GM18502 (cell line): ENCODE measurements around the gene CCDC197.

Experiments
- ATAC-seq: cut with Tn5 transposase; IDR thresholded peaks from one replicate; pipeline ENCODE4 v1.9.1; 2021; ENCODE audit warnings: mild to moderate bottlenecking; ENCODE audit not compliant: unreplicated experiment, poor library complexity

The CCDC197 gene

DNA sequence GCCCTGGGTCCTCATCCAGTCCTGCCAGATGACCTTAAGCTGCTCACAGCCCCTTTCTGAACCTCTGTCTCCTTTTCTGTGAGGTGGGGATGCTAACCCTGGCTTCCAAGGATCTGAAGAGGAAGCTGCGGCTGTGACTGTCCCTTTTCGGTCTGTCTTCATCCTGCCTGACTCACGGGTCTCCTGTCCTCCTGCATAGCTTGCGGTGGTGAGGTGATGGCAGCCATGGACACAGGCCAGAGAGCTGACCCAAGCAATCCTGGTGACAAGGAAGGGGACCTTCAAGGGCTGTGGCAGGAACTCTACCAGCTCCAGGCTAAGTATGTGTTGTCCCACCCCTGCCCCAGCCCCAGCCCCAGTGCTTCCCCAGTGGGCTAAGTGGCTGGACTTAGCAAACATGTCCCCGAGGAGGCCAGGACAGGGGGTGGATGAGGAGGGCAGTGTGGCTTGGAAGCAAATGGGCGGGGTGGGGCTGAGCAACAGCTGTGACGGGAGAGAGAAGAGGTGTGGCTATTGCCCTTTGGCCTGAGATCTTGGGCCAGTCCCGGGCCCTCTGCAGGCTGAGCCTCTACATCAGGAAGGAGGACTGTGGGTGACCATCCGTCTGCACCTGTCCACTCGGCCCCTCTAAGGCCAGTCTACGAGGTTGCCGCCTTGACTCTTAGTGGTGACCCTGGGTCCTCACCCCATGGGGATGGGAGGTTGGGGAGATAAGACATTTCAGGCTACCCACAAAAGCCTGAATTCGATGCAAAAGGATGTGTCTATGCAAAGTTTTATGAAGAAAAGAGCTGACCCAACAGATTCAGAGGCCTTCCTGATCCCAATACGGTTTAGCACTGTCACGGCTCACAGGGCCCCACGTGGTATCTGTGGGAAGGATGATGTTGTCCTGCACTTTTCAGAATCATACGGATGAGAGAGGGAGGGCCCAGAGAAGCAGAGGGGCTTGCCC lies 1.1 kb downstream of the CCDC197 start:
- ATAC-seq, result no peak

DNA sequence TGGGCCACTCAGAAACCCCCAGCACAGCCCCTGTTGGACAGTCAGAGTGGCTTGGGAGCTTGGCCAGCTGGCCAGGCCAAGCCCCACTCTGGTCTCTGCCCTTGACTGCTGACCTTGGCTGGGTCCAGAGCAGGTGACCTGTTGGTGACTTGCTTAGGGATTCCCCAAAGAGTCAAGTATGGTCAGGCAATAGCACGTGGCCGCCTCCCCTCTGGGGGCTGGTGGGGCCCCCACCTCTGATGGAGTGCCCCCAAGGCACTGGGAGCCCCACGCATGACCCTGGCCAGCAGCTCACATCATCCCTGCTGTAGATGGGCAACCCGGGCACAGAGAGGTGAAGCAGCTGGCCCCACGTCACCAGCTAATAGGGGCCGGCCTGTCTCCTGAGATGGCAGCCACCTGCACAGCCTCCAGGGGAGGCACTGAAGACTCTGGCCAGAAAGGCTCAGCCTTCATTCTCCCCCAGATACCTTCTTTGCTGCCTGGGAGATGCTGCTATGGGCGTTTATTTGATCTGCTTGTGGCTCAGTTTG lies 1.8 kb downstream of the CCDC197 start:
- no peak for ATAC-seq

DNA sequence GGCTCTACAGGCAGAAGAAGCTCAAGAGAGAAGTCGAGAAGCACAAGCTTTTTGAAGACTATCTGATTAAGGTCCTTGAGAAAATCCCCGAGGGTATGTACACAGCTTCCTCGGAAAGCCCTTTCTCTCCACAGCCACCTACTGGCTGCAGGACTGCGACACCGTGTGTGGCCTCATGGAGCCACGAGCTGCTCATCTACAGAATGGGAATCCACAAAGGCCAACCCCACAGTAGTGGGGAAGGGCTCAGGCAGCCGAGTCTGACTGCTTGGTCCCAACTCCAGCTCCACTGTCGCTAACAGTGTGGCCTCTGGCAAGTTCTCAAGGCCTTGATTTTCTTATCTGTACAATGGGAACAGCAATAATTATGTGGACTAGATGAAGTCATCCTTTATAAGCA lies 2.5 kb downstream of the CCDC197 start:
- ATAC-seq, result no peak

DNA sequence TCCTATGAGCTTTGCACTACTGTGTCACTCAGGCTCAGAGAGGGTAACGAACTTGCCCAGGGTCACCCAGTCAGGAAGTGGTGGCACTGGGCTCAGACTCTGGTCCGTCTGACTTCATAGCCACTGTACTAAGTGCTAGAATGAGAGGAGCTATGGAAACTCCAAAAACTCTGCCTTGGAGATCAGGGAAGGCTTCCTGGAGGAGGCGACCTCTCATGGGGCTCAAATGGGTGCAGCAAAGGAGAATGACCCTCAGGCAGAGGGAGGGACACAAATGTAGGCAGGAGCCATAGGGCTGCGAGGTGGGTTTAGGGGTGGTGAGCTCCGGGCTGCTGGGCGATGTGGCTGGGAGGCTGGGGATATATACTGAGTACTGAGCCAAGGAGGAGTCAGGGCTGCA lies 3.2 kb downstream of the CCDC197 start:
- ATAC-seq, result no peak

DNA sequence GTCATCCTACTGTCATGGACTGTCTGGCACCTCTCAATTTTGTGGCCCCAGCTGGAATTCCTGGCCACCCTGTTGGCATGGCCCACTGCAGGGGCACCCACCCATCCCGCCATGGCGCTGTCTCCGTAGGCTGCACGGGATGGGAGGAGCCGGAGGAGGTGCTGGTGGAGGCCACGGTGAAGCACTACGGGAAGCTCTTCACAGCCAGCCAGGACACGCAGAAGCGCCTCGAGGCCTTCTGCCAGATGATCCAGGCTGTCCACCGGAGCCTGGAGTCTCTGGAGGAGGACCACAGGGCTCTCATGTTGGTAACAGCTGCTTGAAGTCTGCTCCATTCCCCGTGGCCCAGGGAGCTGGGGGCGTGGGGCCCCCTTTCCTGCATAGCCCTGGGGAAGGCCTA lies 3.9 kb downstream of the CCDC197 start:
- no peak for ATAC-seq

DNA sequence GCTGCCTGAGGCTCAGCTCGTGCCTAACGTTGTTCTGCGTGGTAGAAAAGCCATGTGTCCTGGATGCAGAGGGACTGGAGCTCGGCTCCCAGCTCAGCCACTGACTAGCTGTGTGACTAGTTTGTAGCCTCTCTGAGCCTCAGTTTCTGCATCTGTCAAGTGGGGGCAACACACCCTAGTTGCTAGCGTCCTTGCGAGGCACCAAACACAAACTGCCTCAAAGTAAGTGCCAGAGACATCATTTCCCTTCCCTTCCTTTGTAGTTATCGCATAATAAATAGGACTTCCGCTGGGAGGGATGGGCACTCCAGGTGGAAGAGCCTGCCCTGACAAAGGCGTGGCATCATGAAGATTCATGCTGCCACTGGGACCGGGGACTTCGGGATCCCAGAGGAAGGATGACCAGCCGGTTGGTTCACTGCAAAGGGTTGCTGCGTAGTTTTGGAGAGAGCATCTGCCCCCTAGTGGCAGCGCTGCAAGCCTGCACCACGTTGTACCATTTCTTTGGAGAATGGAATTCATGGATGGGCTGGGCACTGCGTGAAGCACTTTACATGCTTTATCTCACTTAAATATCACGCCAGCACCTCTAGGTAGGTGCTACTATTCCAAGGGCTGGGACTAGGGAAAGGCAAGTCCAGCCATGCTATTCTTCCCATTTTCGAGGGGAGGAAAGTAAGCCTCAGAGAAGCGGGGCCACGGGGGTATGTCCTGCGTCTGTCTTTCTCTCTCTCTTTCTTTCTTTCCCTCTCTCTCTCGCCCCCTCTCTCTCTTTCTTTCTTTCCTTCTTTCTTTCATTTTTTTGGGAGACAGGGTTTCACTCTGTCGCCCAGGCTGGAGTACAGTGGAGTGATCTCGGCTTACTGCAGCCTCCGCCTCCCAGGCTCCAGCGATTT lies 4.6 kb downstream of the CCDC197 start:
- ATAC-seq, result peak; percentile 52

DNA sequence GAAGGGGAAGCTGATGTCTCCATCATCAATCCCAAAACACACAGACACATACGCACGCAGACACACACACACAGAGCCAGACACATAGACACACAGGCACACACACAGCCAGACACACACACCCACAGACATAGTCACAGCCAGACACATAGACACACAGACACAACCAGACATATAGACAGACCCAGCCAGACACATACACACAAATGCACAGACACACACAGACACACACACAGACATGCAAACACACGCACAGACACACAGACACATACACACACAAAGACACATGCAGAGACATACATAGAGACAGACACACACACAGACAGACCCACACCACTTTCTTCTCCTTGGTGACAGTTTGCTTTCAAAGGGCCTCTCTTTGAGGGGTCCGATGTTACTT lies 6.3 kb downstream of the CCDC197 start:
- no peak for ATAC-seq

DNA sequence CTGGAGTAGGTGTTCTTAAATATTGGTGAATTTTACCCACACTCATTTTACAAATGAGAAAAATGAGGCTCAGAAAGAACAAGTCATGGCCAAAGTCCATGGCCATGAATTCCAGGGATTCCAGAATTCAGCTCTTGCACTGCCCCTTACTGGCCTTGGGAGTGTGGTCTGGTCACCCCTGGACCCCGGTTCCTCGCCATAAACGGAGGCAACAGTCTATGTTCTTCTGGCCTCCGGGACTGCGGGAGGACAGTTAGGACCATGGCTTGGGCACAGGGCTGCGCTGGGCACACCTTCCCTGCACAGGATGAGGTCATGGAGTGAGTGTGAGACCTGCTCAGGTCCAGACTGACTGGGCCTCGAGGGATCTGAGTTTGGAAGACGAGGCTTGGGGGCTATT lies 6.9 kb downstream of the CCDC197 start:
- ATAC-seq, result no peak

DNA sequence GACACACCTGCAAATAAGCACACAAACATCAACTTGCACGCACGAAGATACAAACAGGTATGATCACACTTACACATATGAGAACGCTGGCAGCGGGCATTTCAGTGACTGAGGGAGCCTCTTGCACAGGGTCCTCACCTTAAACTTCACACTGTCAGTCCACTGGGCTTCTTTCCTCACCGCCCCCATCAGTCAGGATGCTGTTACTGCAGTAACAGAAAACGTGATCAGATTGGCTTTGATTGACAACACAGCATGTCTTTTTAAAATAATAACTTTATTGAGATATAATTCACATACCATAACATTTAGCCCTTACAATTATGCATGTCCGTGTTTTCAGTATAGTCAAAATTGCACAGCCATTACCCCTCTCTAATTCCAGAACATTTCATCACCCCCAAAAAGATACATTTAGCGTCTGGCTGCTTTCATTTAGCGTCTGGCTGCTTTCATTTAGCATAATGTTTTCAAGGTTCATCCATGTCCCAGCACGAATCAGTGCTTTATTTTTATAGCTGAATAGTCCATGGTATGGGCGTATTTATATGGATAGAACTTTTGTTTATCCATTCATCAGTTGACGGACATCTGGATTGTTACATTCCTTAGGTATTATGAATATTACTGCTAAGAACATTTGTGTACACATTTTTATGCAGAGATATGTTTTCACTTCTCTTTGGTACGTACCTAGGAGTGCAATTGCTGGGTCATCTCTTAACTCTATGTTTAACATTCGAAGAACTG lies 8.4 kb downstream of the CCDC197 start:
- no peak for ATAC-seq

DNA sequence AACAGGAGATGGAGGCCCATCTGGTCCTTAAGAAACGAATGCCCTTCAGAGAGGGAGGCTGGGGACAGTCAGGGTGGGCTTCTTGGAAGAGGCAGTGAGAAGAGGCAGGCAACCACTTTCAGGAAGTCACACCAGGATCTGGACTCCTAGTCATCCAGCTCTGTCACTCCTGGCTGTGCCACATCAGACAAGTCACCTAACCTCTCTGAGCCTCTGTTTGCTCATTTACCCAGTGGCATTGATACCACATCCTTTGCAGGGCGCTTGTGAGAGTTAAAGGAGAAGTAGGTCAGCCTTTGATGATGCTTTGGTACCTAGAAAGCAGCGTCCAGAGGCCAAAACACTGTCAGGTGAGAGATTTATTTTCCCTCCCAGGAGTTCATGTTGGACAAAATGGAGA lies 11.1 kb downstream of the CCDC197 start:
- no peak for ATAC-seq

DNA sequence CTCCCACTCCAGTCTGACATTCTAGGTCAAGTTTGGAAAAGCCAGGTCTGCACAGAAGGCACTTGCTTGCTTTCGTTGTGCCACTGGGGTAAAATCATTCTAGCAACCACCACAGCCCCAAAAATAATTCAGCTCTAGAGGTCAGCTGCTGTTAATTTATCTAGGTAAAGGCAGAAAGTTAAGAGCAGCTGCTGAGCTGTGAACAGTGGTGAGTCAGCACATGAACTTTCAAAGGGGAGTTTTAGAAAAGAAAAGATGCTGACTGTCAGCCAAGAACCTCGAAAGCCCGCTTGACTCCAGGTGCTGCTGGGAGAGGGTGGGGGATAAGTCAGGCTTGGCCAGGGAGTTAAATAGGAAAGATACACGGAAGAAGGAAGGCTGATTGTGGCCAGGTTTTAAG lies 12.7 kb downstream of the CCDC197 start:
- ATAC-seq, result no peak

DNA sequence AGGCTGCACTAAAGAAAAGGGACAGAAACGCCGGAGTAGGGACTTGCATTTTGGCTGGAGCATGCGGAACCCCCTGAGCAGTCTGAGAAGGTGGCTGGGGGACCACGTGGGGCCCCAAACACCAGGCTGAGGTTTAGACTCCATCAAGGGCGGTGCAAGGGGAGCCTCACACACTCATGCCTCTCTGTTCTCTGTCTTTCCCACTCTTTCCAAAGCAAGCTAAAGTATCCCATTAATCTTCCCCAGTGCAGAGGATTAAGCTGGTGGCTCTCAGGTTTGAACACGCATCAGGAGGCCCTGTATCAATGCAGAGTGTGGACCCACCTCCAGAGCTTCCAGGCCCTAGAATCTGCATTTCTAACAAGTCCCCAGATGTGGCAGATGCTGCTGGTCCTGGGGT lies 13.5 kb downstream of the CCDC197 start:
- no peak for ATAC-seq

DNA sequence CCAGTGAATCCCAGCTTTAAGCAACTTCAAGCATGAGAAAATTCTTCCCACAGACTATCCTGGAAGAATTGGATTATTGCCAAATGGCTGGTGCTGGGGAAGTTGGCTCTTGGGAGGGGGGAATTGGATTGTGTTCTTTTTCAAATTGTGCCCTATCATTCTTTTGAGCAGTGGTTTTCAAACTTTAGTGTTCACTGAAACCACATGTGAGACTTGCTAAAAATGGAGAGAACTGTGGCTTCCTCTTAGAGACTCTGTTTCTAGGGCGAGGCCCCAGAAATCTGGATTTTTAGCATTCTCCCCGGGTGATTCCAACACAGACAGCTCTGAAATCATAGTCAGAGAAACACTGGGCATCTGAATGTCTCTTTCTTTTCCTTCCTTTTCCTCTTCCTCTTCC lies 14.7 kb downstream of the CCDC197 start:
- no peak for ATAC-seq

DNA sequence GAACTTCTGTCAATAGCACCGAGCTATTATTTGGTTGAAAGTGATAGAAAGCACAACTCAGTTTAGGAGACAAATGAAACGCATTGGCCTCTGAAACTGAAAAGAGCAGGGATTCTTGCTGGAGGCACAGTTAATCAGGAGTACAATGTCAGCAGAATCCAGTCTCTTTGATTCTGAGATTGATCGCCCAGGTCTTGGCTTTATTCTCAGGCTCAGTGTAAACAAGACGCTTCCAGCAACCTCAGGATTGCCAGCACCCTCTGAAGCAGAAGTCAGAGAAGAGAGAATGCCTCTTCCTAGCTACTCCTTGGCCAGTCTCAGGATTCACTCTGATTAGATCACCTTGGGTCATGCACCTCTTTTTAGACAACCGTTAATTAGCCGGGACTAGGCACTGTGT lies 17.3 kb downstream of the CCDC197 start:
- no peak for ATAC-seq

DNA sequence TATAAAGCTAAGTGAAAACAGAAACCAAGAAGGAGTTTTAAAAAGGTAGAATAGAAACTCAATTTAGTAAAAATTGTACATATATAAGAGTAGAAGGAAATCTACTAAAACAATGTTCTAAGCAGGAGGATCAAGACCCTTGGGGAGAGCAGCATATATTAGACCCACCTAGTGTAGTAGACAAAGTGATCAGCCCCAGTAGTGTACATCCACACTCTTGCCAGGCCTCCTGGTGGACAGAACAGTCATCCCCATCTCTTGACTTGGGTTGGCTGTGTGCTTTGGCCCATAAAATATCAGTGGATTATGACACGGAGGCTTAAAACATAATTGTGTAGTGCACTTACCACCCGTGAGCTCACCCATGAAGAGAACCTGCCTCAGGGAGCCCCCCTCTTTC lies 18.1 kb downstream of the CCDC197 start:
- no peak for ATAC-seq

DNA sequence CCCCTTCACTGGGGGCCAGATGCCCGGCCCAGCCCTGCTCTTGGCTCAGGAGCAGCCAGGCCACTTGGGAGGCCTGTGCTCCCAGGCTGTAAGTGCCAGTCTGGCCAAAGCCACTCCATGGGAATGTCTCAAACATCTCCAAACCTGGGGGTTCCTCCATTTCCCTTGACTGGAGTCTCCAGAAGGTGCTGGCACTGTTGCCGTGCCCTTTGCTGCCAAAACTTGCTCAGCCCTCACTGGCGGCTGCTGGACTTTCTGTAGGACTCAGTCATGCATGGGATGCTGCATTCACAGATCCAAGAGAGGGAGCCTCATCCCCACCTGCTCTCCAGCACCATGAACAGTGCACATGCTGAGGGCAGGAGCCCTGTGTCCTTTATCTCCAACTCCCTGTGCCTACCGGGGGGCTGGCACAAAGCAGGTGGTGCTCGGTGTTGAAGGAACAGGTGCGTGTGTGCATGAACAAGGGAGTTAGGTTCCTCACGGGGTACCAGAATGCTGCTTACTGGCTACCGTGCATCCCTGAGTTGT lies 19.4 kb downstream of the CCDC197 start:
- ATAC-seq, result no peak

DNA sequence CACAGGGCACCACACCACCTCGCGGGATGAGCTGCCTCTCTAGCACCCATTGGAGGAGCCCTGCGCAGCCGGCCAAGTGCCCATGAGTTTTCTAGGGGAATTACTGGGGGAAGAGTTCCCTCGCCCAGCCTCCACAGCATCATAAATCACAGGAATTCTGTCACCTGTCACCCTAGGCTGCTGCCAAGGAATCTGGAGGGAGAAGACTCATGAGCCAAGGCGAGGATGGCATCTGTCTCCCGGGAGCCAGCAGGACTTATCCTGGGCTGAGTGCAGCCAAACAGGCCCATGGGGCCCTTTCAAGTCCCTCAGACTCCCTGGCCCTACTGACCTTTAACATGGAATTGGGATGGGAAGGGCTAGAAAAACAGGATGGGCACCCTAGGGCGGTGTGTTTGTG lies 21.2 kb downstream of the CCDC197 start:
- ATAC-seq, result no peak

DNA sequence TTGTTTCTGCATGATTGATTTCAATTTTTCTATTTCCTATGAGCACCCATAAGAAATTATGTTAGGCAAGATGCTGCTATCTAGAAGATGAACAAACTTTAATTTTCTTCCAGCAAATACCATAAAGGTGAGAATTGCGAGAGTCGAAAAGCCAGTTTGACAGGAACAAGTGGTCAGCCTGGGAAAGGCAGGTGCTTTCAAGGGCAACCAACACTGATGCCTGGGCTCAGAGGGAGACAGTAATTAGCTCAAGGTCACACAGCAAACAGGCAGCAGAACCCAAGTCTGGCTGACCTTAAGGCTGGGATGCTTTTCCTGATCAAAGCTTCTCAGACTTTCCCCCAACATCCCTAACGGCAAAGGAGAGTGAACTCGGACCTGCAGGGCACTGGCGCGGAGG lies 22.2 kb downstream of the CCDC197 start:
- no peak for ATAC-seq

DNA sequence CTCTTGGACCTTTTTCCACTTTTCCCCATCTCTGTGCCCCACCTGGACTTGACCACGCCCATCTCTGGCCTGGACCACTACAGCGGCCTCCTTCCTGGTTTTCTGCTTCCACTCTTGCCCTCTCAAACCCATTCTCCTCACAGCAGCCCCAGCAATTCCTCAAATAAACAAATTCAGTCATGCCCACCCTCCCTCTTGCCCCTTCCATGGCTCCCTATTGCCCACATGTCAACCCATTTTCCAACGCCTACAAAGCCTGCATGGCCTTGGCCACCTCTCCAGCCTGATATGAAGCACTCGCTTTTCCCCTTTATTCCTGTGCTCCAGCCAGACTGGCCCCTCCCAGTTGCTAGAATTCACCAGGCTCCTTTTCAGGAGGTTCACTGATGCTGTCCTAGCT lies 23.2 kb downstream of the CCDC197 start:
- no peak for ATAC-seq

DNA sequence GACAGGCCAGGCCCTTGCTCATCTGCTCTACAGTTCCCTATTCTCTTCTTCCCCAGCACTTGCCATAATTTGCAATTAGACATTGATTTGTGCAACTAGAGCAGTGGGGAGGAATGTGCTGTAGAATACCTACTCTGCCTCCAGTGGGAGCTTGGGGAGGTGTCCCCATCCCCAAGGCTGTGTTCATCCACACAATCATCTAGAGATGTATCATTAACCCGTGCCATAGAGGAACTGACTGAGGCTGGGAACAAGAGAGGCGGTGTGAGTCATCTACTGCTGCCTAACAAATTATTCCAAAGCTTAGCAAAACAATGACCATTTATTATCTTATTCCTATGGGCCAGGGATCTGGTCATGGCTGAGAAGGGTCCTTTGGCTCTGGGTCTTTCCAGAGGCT lies 23.9 kb downstream of the CCDC197 start:
- ATAC-seq, result no peak
